HUES6 (cell line): ENCODE data around the gene SNX5.

Experiments
- H3K27ac ChIP-seq: 2 replicates; pipeline ENCODE4 v1.7.0; 2013; ENCODE audit warnings: low read depth, mild to moderate bottlenecking, low read length, inconsistent platforms
- H3K27me3 ChIP-seq: 2 replicates; pipeline ENCODE4 v1.6.1; 2013; ENCODE audit warnings: low read length; ENCODE audit not compliant: control insufficient read depth, insufficient read depth
- H3K36me3 ChIP-seq: 2 replicates; pipeline ENCODE4 v1.6.1; 2013; ENCODE audit warnings: low read length; ENCODE audit not compliant: control insufficient read depth, insufficient read depth
- H3K4me1 ChIP-seq: 2 replicates; pipeline ENCODE4 v1.6.1; 2013; ENCODE audit warnings: low read length; ENCODE audit not compliant: control insufficient read depth, insufficient read depth
- H3K4me3 ChIP-seq: 2 replicates; pipeline ENCODE4 v1.5.1; 2013; ENCODE audit warnings: low read depth, low read length
- H3K9ac ChIP-seq: one replicate; pipeline ENCODE4 v1.6.1; 2013; ENCODE audit warnings: mild to moderate bottlenecking, low read length
- H3K9me3 ChIP-seq: 2 replicates; pipeline ENCODE4 v1.6.1; 2013; ENCODE audit warnings: low read depth, low read length; ENCODE audit not compliant: control insufficient read depth, insufficient read depth

The SNX5 gene

DNA sequence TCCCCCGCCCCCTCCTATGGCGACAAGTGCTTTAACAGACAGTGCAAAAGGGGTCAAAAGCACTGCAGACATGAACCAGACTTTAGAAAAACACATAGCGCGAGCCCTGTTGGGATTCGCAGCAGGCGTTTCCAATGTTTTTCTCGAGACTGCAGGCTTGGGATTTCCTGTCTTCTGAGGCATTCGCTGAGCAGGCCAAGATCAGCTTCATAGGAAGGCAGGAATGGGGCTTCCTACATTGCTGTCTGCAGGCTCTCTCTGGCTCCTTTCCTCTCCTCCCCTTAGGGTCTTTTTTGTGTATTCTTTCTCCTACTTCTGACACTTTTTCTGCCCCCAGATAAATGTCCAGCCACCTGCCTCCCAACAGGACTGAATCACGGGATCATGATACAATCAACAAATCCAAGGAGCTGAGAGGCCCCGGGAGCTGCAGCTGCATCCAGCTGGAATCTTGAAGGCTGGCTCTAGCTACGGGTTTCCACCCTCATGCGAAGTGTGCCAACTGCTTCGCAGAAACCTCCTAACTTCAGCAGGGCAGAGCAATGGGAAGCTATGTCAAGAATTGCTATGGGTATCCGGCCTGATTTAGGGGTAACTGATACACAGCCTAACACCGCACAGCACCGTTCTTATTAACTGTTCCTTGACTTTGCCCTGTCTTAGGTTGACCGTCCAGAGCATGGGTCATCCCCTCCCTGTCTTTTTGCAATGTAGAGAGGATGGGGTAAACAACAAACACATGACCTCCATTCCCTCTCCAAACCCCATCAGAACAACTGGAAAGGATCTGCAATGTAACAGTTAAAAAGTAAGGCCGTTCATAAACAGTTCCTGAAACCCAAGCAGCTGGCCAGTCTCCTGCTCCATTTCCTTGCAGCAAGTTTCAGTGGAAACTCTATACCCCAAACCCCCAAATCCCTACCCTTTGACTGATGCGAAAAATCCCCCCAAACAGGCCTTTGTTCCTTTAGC, 31.5 kb downstream of the SNX5 start:
- no peak overlapping the region for H3K9ac ChIP-seq
- H3K4me1 ChIP-seq, result peaks cover 55% of the 10 kb centered on the region
- H3K27me3 ChIP-seq, result no peaks in the 10 kb centered on the region
- no peak overlapping the region for H3K27ac ChIP-seq
- no peaks in the 10 kb centered on the region for H3K9me3 ChIP-seq
- no peak overlapping the region for H3K4me3 ChIP-seq
- H3K36me3 ChIP-seq, result peaks cover 16% of the 10 kb centered on the region

- peaks cover 3% of the 10 kb centered on the region; the same call in 1 of the 2 replicates for H3K9me3 ChIP-seq
- no peaks in the 10 kb centered on the region for H3K27me3 ChIP-seq
- H3K36me3 ChIP-seq, result peaks cover 9% of the 10 kb centered on the region
- no peak overlapping the region for H3K9ac ChIP-seq
- H3K4me3 ChIP-seq, result no peak overlapping the region
- peaks cover 55% of the 10 kb centered on the region for H3K4me1 ChIP-seq
- H3K27ac ChIP-seq, result no peak overlapping the region
Observed at GRCh38 chr20:17936286-17936760, 32.3 kb downstream of the SNX5 start.

DNA sequence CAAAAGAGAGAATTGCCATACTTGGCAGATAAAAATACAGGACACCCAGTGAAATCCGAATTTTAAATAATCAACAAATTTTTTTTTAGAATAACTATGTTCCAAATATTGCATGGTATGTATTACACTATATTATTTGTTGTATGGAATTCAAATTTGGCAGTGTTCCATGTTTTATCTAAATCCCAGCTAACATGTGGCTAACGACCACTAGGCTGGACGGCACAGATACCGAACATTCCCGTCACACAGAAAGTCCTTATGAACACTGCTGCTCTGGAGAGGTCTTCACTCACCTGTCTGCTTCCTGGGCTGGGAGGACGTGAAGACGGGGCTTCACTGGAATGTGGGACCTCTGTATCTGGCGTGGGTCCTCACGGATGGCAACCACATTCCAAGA, 32.8 kb downstream of the SNX5 start:
- Histone ChIP-seq H3K9me3 (peaks cover 4% of the 10 kb centered on the region; the same call in 1 of the 2 replicates), H3K9ac (no peak overlapping the region), H3K4me3 (no peak overlapping the region), H3K27ac (no peak overlapping the region), H3K36me3 (peaks cover 3% of the 10 kb centered on the region), H3K27me3 (no peaks in the 10 kb centered on the region), H3K4me1 (peaks cover 54% of the 10 kb centered on the region)

DNA sequence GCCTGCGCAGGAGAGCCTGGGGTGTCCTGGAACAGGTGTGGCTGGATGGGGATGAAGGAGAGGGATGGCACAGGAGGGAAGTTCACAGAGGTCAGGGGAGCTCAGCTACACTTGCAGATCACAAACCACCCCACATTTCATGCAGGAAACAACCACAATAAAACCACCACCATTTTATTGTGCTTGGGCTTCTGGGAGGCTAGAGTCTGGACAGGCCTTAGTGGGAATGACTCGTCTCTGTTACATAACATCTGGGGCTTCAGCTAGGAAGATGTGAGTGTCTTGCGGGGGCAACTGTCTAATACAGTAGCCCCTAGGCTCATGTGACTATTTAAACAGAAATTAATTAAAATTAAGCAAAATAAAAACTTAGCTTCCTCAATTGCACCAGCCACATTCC, 33.4 kb downstream of the SNX5 start:
- Histone ChIP-seq H3K27me3 (no peaks in the 10 kb centered on the region), H3K9ac (no peak overlapping the region), H3K4me1 (peaks cover 49% of the 10 kb centered on the region), H3K36me3 (no peaks in the 10 kb centered on the region), H3K9me3 (peaks cover 4% of the 10 kb centered on the region; the same call in 1 of the 2 replicates), H3K4me3 (no peak overlapping the region), H3K27ac (no peak overlapping the region)

GRCh38 chr20:17934141-17934862, 34.3 kb downstream of the SNX5 start:
- no peaks in the 10 kb centered on the region for H3K36me3 ChIP-seq
- H3K27ac ChIP-seq, result no peak overlapping the region
- H3K9ac ChIP-seq, result no peak overlapping the region

DNA sequence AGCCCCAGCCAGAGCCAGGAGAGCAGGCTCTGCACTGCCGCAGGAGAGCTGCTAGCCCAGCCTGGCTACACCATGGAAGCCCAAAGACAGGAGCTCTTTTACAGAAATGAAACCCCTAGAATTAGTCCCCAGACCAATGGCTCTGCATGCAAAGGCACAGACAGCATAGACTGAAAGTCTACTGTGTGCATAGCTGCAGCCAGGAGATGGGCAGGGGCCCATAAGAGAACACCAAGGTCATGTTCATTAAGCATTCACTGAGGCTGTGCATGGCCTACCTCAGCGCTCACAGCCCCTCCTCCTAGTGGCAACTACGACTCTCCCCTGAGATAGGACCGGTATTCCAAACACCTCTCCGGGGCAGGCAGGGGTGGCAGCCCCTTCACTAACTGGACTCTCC, 34.9 kb downstream of the SNX5 start:
- Histone ChIP-seq H3K27me3 (no peaks in the 10 kb centered on the region), H3K9me3 (peaks cover 4% of the 10 kb centered on the region; the same call in 1 of the 2 replicates), H3K4me1 (peaks cover 42% of the 10 kb centered on the region), H3K36me3 (no peaks in the 10 kb centered on the region), H3K4me3 (no peak overlapping the region), H3K27ac (no peak overlapping the region), H3K9ac (no peak overlapping the region)

More at GRCh38 chr20:17934141-17934862, 34.3 kb downstream of the SNX5 start:
- Histone ChIP-seq H3K27me3 (no peaks in the 10 kb centered on the region), H3K4me3 (no peak overlapping the region), H3K9me3 (peaks cover 4% of the 10 kb centered on the region; the same call in 1 of the 2 replicates), H3K4me1 (peaks cover 42% of the 10 kb centered on the region)

DNA sequence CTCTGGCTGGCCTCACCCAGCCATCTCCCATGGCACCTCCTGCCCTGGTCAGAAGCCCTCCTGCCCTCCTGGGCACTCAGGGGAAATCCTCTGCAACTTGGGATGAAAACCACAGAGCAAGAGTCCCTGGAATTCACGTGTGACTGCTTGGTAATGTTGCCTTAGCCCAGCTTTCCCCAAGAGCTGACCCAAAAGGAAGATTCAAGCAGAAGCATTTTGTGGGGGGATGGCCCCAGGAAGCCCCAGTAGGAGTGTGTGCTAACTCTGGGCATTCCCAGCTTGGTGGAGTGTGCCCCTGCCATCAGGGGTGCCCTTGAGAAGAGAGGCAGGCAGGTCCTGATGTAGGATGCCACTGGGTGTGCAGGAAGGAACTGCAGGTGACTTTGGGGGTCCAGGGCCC, 35.5 kb downstream of the SNX5 start:
- Histone ChIP-seq H3K9ac (no peak overlapping the region), H3K27ac (no peak overlapping the region), H3K4me3 (no peak overlapping the region), H3K4me1 (peaks cover 43% of the 10 kb centered on the region), H3K36me3 (no peaks in the 10 kb centered on the region), H3K27me3 (no peaks in the 10 kb centered on the region), H3K9me3 (peaks cover 4% of the 10 kb centered on the region; the same call in 1 of the 2 replicates)

- Histone ChIP-seq H3K27ac (no peak overlapping the region), H3K27me3 (no peaks in the 10 kb centered on the region), H3K4me3 (no peak overlapping the region), H3K36me3 (no peaks in the 10 kb centered on the region), H3K4me1 (peaks cover 43% of the 10 kb centered on the region), H3K9ac (no peak overlapping the region), H3K9me3 (peaks cover 4% of the 10 kb centered on the region; the same call in 1 of the 2 replicates)
Observed at GRCh38 chr20:17932396-17932795, 36.2 kb downstream of the SNX5 start.

GRCh38 chr20:17931513-17931912, 37.1 kb downstream of the SNX5 start:
- H3K4me1 ChIP-seq, result peaks cover 34% of the 10 kb centered on the region

DNA sequence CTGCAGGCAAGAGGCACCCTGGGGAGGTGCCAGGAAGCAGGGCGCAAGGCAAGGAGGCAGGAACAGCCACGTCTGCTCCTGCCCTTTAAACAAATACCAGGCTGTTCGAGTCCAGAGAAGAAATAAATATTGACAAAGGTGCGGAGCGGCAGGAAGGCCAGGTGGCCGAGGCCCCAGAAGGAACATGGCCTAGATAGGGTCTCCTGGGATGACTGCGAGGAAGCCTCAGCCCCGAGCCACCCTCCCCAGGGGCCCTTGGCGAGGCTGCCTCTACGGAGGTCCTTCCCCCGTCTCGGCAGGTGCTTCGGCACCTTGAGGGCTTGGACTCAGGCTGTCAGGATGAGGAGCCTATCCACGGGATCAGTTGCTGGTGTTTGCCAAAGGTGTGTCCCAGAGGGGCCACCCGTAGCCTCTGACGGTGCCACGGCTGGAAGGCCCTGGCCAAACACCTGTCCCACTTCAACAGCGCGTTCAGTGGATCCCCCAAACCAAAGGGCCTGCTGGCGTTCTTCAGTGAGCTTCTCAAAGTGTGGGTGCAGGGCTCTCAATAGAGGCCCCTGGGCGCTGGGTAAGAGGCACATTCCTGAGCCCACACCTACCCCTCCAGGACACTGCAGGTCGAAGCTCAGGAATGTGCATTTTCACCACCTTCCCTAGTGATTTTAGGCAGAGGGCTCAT, 39.8 kb downstream of the SNX5 start:
- Histone ChIP-seq H3K9me3 (peaks cover 4% of the 10 kb centered on the region; the same call in 1 of the 2 replicates), H3K27ac (no peak overlapping the region), H3K4me1 (peaks cover 16% of the 10 kb centered on the region), H3K27me3 (no peaks in the 10 kb centered on the region), H3K36me3 (no peaks in the 10 kb centered on the region), H3K4me3 (no peak overlapping the region), H3K9ac (no peak overlapping the region)

More at GRCh38 chr20:17931513-17931912, 37.1 kb downstream of the SNX5 start:
- peaks cover 4% of the 10 kb centered on the region; the same call in 1 of the 2 replicates for H3K9me3 ChIP-seq
- no peak overlapping the region for H3K9ac ChIP-seq
- no peak overlapping the region for H3K4me3 ChIP-seq
- H3K27ac ChIP-seq, result no peak overlapping the region
- no peaks in the 10 kb centered on the region for H3K27me3 ChIP-seq
- no peaks in the 10 kb centered on the region for H3K36me3 ChIP-seq
